SK-N-SH treated with all-trans-retinoic acid at 6 μM for 48 hours (cell line): Measurements from ENCODE around the gene KIF6.

Experiments used
- CREB5 ChIP-seq: fragments of 250-450 bp; sonication (Bioruptor Pico); IDR thresholded peaks from 2 replicates; pipeline ENCODE4 v1.5.1; 2020; ENCODE audit warnings: low read depth, mild to moderate bottlenecking, moderate library complexity
- GLIS3 ChIP-seq: fragments of 250-450 bp; sonication (Bioruptor Pico); IDR thresholded peaks from 2 replicates; pipeline ENCODE4 v1.5.0; 2020; ENCODE audit warnings: mild to moderate bottlenecking, moderate library complexity
- RARB ChIP-seq: fragments of 250-450 bp; sonication (Bioruptor Pico); IDR thresholded peaks from 2 replicates; pipeline ENCODE4 v1.8.0; 2021; ENCODE audit warnings: mild to moderate bottlenecking, moderate library complexity
- TCF4 ChIP-seq: fragments of 250-450 bp; sonication (Bioruptor Pico); IDR thresholded peaks from 2 replicates; pipeline ENCODE4 v1.8.0; 2021; ENCODE audit warnings: mild to moderate bottlenecking, moderate library complexity, borderline replicate concordance
- TSHZ2 ChIP-seq: fragments of 250-450 bp; sonication (Bioruptor Pico); IDR thresholded peaks from 2 replicates; pipeline ENCODE4 v1.5.0; 2020; ENCODE audit warnings: mild to moderate bottlenecking, moderate library complexity
- ZC3H10 ChIP-seq: fragments of 250-450 bp; sonication (Bioruptor Pico); IDR thresholded peaks from 2 replicates; pipeline ENCODE4 v1.5.1; 2021; ENCODE audit warnings: mild to moderate bottlenecking, moderate library complexity

GRCh38 chr6:39432330-39433025 is 292.7 kb downstream of the KIF6 start:
- TF ChIP-seq TCF4 (CRISPR knock-in tag) (no peak), CREB5 (no peak), RARB (CRISPR knock-in tag) (no peak), GLIS3 (CRISPR knock-in tag) (no peak), TSHZ2 (no peak), ZC3H10 (CRISPR knock-in tag) (no peak)
